CD4-positive, alpha-beta T cell (primary cell): ENCODE measurements around the gene SHISA5. TPM values are rescaled to one million over a fixed set of nuclear protein-coding genes. Genes with fewer than 3 reads are reported as not detected.

Experiments
- ATAC-seq: fragments of 200-7000 bp; cut with Tn5 transposase; one replicate; pipeline ENCODE4 v1.10.0; 2022; ENCODE audit warnings: mild to moderate bottlenecking; ENCODE audit not compliant: poor library complexity
- CTCF ChIA-PET: fragments of 350-600 bp; sonication (Branson Sonifier 250); formaldehyde crosslinking; loops from one replicate; lab custom pipeline; 2021; ENCODE audit warnings: antibody characterized with exemption, inconsistent platforms; lab: Charles Lee
- POLR2A ChIA-PET: fragments of 350-600 bp; sonication (Branson Sonifier 250); formaldehyde crosslinking; loops from one replicate; lab custom pipeline; 2021; ENCODE audit warnings: antibody characterized with exemption, inconsistent platforms; lab: Charles Lee
- DNase-seq, 14 experiments: peaks; one replicate each; pipeline ENCODE4 v3.0.0-alpha.2; 2013 to 2020; ENCODE audit warnings: mixed read lengths in 2 of 14
- H3K27ac ChIP-seq, 2 donors: one replicate each; pipeline versions ENCODE4 v1.5.1 to v1.7.0; 2013; ENCODE audit warnings: low read length in 2 of 2, low read depth in 1 of 2, mild to moderate bottlenecking in 1 of 2
- H3K27me3 ChIP-seq, 2 experiments: 1 replicate in 1 of 2; 2 replicates in 1 of 2; pipeline versions ENCODE4 v1.6.1 to v1.7.0; 2013; ENCODE audit warnings: low read length in 2 of 2, control low read depth in 1 of 2, mild to moderate bottlenecking in 1 of 2, moderate library complexity in 1 of 2; ENCODE audit not compliant: insufficient read depth in 2 of 2, control insufficient read depth in 1 of 2
- H3K36me3 ChIP-seq: one replicate; pipeline ENCODE4 v1.6.1; 2013; ENCODE audit warnings: low read length, control low read depth; ENCODE audit not compliant: insufficient read depth
- H3K4me1 ChIP-seq: one replicate; pipeline ENCODE4 v1.6.1; 2013; ENCODE audit warnings: low read length, control low read depth; ENCODE audit not compliant: insufficient read depth
- H3K4me3 ChIP-seq: one replicate; pipeline ENCODE4 v1.5.1; 2013; ENCODE audit warnings: mild to moderate bottlenecking, low read length, moderate library complexity
- H3K9me3 ChIP-seq, 2 experiments: 1 replicate in 1 of 2; 2 replicates in 1 of 2; pipeline versions ENCODE4 v1.6.1 to v1.7.0; 2013; ENCODE audit warnings: low read length in 2 of 2, mild to moderate bottlenecking in 2 of 2, control low read depth in 1 of 2, moderate library complexity in 1 of 2; ENCODE audit not compliant: control insufficient read depth in 1 of 2, insufficient read depth in 1 of 2
- H3K27ac Mint-ChIP-seq: one replicate; pipeline ENCODE4 v1.8.0; 2020; ENCODE audit warnings: mixed read lengths
- H3K27me3 Mint-ChIP-seq: one replicate; pipeline ENCODE4 v1.8.0; 2021; ENCODE audit warnings: mixed read lengths
- H3K36me3 Mint-ChIP-seq: one replicate; pipeline ENCODE4 v1.8.0; 2021; ENCODE audit warnings: low read depth, mixed read lengths
- H3K4me1 Mint-ChIP-seq: one replicate; pipeline ENCODE4 v1.8.0; 2021; ENCODE audit warnings: low read depth, mixed read lengths
- H3K4me3 Mint-ChIP-seq: one replicate; pipeline ENCODE4 v1.8.0; 2020; ENCODE audit warnings: mild to moderate bottlenecking, mixed read lengths
- H3K9me3 Mint-ChIP-seq: one replicate; pipeline ENCODE4 v1.8.0; 2020; ENCODE audit warnings: mixed read lengths
- intact Hi-C, 2 experiments: fragments of 100-400 bp; cut with DNase I in 1 of 2; cut with micrococcal nuclease in 1 of 2; formaldehyde crosslinking; loops; one replicate each; pipeline versions ENCODE4 v1.15.1 to v1.9.0; 2023 to 2025; cut with DNase I, micrococcal nuclease
- total RNA-seq, 174 experiments: library from RNA in 2 of 174; stranded (reverse) in 2 of 174; gene quantifications; one replicate each; pipeline ENCODE4 v1.2.3 and lab custom pipeline; 2021 to 2026
- TF ChIP-seq, protein P1 (sequence below): fragments of 200-600 bp; IDR thresholded peaks from one replicate; pipeline ENCODE4 v1.8.0; 2022; ENCODE audit warnings: antibody characterized with exemption, mild to moderate bottlenecking

The SHISA5 gene
- total RNA-seq, 2 experiments from 2014 or later = 102 to 109 TPM

- Histone ChIP-seq H3K4me3 (no peak overlapping the region), H3K27ac (no peak overlapping the region), H3K36me3 (peaks cover 2% of the 10 kb centered on the region), H3K27me3 (no peaks in the 10 kb centered on the region), H3K4me1 (no peaks in the 10 kb centered on the region), H3K9me3 (no peaks in the 10 kb centered on the region)
- Mint-ChIP-seq H3K36me3 (peaks cover 6% of the 10 kb centered on the region), H3K27me3 (no peaks in the 10 kb centered on the region), H3K9me3 (no peaks in the 10 kb centered on the region), H3K4me3 (no peak overlapping the region), H3K27ac (no peak overlapping the region), H3K4me1 (no peaks in the 10 kb centered on the region)
- no peak for ATAC-seq
- TF ChIP-seq, protein P1, sequence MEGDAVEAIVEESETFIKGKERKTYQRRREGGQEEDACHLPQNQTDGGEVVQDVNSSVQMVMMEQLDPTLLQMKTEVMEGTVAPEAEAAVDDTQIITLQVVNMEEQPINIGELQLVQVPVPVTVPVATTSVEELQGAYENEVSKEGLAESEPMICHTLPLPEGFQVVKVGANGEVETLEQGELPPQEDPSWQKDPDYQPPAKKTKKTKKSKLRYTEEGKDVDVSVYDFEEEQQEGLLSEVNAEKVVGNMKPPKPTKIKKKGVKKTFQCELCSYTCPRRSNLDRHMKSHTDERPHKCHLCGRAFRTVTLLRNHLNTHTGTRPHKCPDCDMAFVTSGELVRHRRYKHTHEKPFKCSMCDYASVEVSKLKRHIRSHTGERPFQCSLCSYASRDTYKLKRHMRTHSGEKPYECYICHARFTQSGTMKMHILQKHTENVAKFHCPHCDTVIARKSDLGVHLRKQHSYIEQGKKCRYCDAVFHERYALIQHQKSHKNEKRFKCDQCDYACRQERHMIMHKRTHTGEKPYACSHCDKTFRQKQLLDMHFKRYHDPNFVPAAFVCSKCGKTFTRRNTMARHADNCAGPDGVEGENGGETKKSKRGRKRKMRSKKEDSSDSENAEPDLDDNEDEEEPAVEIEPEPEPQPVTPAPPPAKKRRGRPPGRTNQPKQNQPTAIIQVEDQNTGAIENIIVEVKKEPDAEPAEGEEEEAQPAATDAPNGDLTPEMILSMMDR = no peak
- POLR2A ChIA-PET = no interaction called here
- intact Hi-C loops = no loop called here
- DNase-seq = no peak
- CTCF ChIA-PET = no interaction called here
Measured at GRCh38 chr3:48536116-48536515, 32.1 kb upstream of the SHISA5 start.

GRCh38 chr3:48535578-48535977 lies 31.6 kb upstream of the SHISA5 start:
- POLR2A ChIA-PET = no interaction called here

DNA sequence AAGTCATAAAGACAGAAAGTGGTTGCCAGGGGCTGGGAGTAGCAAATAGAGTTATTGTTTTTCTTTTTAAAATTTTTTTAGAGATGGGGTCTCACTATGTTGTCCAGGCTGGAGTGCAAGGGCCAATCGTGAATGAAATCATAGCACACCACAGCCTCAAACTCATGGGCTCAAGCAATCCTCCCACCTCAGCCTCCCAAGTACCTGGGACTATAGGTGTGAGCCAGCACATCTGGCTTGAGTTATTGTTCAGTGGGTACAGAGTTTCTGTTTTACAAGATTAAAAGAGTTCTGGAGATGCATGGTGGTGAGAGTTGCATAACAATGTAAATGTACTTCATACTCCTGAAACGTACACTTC lies 29.0 kb upstream of the SHISA5 start:
- H3K9me3 Mint-ChIP-seq = no peaks in the 10 kb centered on the region
- peaks cover 2% of the 10 kb centered on the region for H3K36me3 ChIP-seq
- H3K4me3 Mint-ChIP-seq = no peak overlapping the region
- H3K4me1 ChIP-seq = no peaks in the 10 kb centered on the region
- TF ChIP-seq, protein P1 = no peak
- no peak overlapping the region for H3K27ac ChIP-seq
- no peak for ATAC-seq
- ChIA-PET CTCF (interaction anchor here (1.7 kb wide), 1 partner anchor 97 kb away, joined by 5 read pairs; no protein-coding TSS in a partner anchor), POLR2A (interaction anchor here (0.5 kb wide), 1 partner anchor 30 kb away, joined by 3 read pairs; no protein-coding TSS in a partner anchor)
- intact Hi-C loops = no loop called here
- peaks cover 3% of the 10 kb centered on the region for H3K4me1 Mint-ChIP-seq
- peaks cover 3% of the 10 kb centered on the region for H3K36me3 Mint-ChIP-seq
- H3K27ac Mint-ChIP-seq = no peak overlapping the region
- no peak for DNase-seq
- H3K27me3 ChIP-seq = no peaks in the 10 kb centered on the region
- no peaks in the 10 kb centered on the region for H3K27me3 Mint-ChIP-seq
- H3K4me3 ChIP-seq = no peak overlapping the region
- no peaks in the 10 kb centered on the region for H3K9me3 ChIP-seq

More at GRCh38 chr3:48535578-48535977, 31.6 kb upstream of the SHISA5 start:
- Mint-ChIP-seq H3K27ac (no peak overlapping the region), H3K27me3 (no peaks in the 10 kb centered on the region), H3K4me1 (no peaks in the 10 kb centered on the region), H3K9me3 (no peaks in the 10 kb centered on the region), H3K4me3 (no peak overlapping the region), H3K36me3 (peaks cover 6% of the 10 kb centered on the region)
- no peaks in the 10 kb centered on the region for H3K9me3 ChIP-seq
- CTCF ChIA-PET = no interaction called here
- TF ChIP-seq, protein P1 = no peak
- no peak overlapping the region for H3K27ac ChIP-seq
- no peak for ATAC-seq
- H3K27me3 ChIP-seq = no peaks in the 10 kb centered on the region
- intact Hi-C loops = no loop called here
- peaks cover 2% of the 10 kb centered on the region for H3K36me3 ChIP-seq
- no peaks in the 10 kb centered on the region for H3K4me1 ChIP-seq
- H3K4me3 ChIP-seq = no peak overlapping the region
- DNase-seq = no peak
